ENCODE data around the gene SYNPR.

Gene SYNPR

GRCh38 chr3:63474828-63475518, 196.9 kb downstream of the SYNPR start:
- TF ChIP-seq ESRRG (CRISPR knock-in tag; IDR thresholded peaks at IDR 0.05) (no peak), ARNTL (CRISPR knock-in tag; IDR thresholded peaks at IDR 0.05; ENCODE audit: borderline replicate concordance, low read depth) (no peak), ZNF70 (CRISPR knock-in tag; IDR thresholded peaks at IDR 0.05) (no peak), SNAI2 (CRISPR knock-in tag; IDR thresholded peaks at IDR 0.05) (no peak), BACH2 (CRISPR knock-in tag; IDR thresholded peaks at IDR 0.05; ENCODE audit: borderline replicate concordance) (no peak), ZFP3 (CRISPR knock-in tag; IDR thresholded peaks at IDR 0.05) (no peak), ZNF565 (CRISPR knock-in tag; conservative IDR thresholded peaks at IDR 0.05; ENCODE audit: low read depth) (no peak), ISL1 (CRISPR knock-in tag; IDR thresholded peaks at IDR 0.05) (no peak), GLIS3 (CRISPR knock-in tag; IDR thresholded peaks at IDR 0.05) (no peak), TSHZ2 (CRISPR knock-in tag; IDR thresholded peaks at IDR 0.05) (no peak), ZFP30 (CRISPR knock-in tag; IDR thresholded peaks at IDR 0.05) (no peak), PATZ1 (CRISPR knock-in tag; IDR thresholded peaks at IDR 0.05; ENCODE audit: borderline replicate concordance) (no peak), OSR1 (CRISPR knock-in tag; IDR thresholded peaks at IDR 0.05) (no peak), CSRNP3 (CRISPR knock-in tag; IDR thresholded peaks at IDR 0.05) (no peak), TOX (CRISPR knock-in tag; IDR thresholded peaks at IDR 0.05; ENCODE audit: borderline replicate concordance) (no peak), CSDC2 (CRISPR knock-in tag; IDR thresholded peaks at IDR 0.05) (no peak), ZNF8 (CRISPR knock-in tag; IDR thresholded peaks at IDR 0.05) (no peak), PPARA (CRISPR knock-in tag; IDR thresholded peaks at IDR 0.05; ENCODE audit: borderline replicate concordance) (no peak), TCF4 (CRISPR knock-in tag; IDR thresholded peaks at IDR 0.05; ENCODE audit: borderline replicate concordance) (no peak)
- ATAC-seq = no peak

GRCh38 chr3:63477494-63478129, 199.5 kb downstream of the SYNPR start:
- no peak for ATAC-seq
- TF ChIP-seq BACH2 (CRISPR knock-in tag; IDR thresholded peaks at IDR 0.05; ENCODE audit: borderline replicate concordance) (no peak), SNAI2 (CRISPR knock-in tag; IDR thresholded peaks at IDR 0.05) (no peak), ISL1 (CRISPR knock-in tag; IDR thresholded peaks at IDR 0.05) (no peak), TSHZ2 (CRISPR knock-in tag; IDR thresholded peaks at IDR 0.05) (no peak)

- ATAC-seq = no peak
- TF ChIP-seq ZNF70 (CRISPR knock-in tag; IDR thresholded peaks at IDR 0.05) = no peak
- 0 out of 2 replicates have a peak, but pooled peaks have one; percentile 19 for TF ChIP-seq ISL1 (CRISPR knock-in tag; IDR thresholded peaks at IDR 0.05)
Measured at GRCh38 chr3:63478990-63479660, 201.0 kb downstream of the SYNPR start.

All from SK-N-SH treated with all-trans-retinoic acid at 6 μM for 48 hours (cell line).